Mucosa of rectum (tissue), 2 donors: ENCODE measurements around the gene SLC39A10.

Source experiments
- H3K27ac ChIP-seq, 2 donors: one replicate each; pipeline ENCODE4 v1.7.0; 2013; ENCODE audit warnings: inconsistent platforms in 2 of 2, low read depth in 2 of 2, low read length in 2 of 2
- H3K27me3 ChIP-seq, 2 donors: one replicate each; pipeline ENCODE4 v1.7.0; 2013; ENCODE audit warnings: low read length in 2 of 2; ENCODE audit not compliant: control insufficient read depth in 2 of 2, insufficient read depth in 2 of 2
- H3K36me3 ChIP-seq, 2 donors: one replicate each; pipeline ENCODE4 v1.7.0; 2013; ENCODE audit warnings: low read length in 2 of 2; ENCODE audit not compliant: control insufficient read depth in 2 of 2, insufficient read depth in 2 of 2
- H3K4me1 ChIP-seq, 2 donors: one replicate each; pipeline ENCODE4 v1.7.0; 2013; ENCODE audit warnings: low read length in 2 of 2, mild to moderate bottlenecking in 1 of 2; ENCODE audit not compliant: control insufficient read depth in 2 of 2, insufficient read depth in 2 of 2
- H3K4me3 ChIP-seq, 2 donors: one replicate each; pipeline ENCODE4 v1.7.0; 2013; ENCODE audit warnings: low read length in 2 of 2
- H3K9ac ChIP-seq, 2 donors: one replicate each; pipeline ENCODE4 v1.7.0; 2013; ENCODE audit warnings: low read length in 2 of 2, low read depth in 1 of 2, mild to moderate bottlenecking in 1 of 2
- H3K9me3 ChIP-seq, 2 donors: one replicate each; pipeline ENCODE4 v1.7.0; 2013; ENCODE audit warnings: low read length in 2 of 2; ENCODE audit not compliant: control insufficient read depth in 2 of 2
- donor health status: healthy.
- donor health status: Normal muscosa, but diverticular disease.

The SLC39A10 gene

DNA sequence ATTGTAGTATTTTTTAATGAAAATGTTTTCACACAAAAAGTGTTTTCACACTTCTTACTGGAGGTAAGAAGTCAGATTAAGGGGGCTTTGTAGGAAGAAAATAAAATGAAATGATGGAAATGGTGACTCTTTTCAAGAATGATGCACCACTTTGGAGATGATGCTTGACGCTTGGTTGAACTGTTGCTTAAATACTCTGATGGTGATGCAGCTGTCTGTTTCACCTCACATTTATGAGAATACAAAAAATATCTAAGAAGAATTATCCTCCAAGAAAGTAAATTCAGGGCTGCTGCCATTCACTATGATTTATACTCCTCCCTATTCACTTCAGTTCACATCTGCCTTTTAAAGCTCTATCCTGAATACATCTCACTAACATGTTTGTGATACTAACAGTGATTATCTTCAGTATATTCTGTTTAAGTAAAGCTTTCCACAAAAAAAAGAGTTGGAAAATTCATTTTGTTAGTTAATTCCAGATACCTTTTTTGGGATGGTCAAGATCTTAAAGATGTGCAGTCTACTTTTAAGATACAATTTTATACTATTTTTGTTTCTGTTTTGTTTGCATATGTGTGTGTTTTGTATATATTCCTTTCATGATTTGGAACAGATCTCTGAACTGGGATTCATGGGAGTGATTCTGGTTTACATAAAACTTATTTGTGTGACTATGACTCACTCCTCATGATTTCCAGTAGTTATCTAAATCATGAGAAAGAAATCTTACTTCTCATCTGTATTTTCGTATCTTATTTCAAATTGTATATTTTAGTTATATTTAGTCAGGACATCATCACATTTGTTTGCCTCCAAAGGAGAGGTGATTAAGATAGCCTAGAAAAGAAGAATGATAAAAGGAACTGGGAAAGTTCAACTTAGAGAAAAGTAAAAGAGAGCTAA lies 53.1 kb downstream of the SLC39A10 start:
- H3K9me3 ChIP-seq, result no peaks in the 10 kb centered on the region
- no peaks in the 10 kb centered on the region for H3K4me1 ChIP-seq
- H3K9ac ChIP-seq, result no peak overlapping the region
- no peaks in the 10 kb centered on the region for H3K27me3 ChIP-seq
- H3K36me3 ChIP-seq, result peaks cover 0 to 4% of the 10 kb centered on the region in 2 donors
- H3K4me3 ChIP-seq, result no peak overlapping the region
- H3K27ac ChIP-seq, result no peak overlapping the region

DNA sequence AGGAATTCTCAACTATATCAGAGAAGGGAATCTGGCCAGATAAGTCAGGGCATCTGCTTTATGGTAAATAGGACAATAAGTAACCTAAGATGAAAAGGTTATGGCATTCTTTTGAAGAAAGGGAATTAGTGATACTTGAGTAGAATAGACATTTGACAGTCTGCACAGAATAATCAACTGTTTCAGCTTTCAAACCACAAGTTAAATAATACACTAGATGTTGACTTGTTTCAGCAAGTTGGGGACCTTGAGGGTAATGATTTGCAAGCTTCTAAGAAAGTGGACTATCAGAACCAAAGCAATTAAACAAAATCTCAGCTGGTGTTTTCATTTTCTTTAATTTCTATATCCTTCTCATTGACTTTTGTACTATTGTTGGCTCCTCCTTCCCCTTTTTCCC lies 54.5 kb downstream of the SLC39A10 start:
- H3K4me1 ChIP-seq, result no peaks in the 10 kb centered on the region
- no peak overlapping the region for H3K27ac ChIP-seq
- H3K9me3 ChIP-seq, result no peaks in the 10 kb centered on the region
- no peaks in the 10 kb centered on the region for H3K27me3 ChIP-seq
- no peak overlapping the region for H3K9ac ChIP-seq
- peaks cover 0 to 5% of the 10 kb centered on the region in 2 donors for H3K36me3 ChIP-seq
- H3K4me3 ChIP-seq, result no peak overlapping the region

DNA sequence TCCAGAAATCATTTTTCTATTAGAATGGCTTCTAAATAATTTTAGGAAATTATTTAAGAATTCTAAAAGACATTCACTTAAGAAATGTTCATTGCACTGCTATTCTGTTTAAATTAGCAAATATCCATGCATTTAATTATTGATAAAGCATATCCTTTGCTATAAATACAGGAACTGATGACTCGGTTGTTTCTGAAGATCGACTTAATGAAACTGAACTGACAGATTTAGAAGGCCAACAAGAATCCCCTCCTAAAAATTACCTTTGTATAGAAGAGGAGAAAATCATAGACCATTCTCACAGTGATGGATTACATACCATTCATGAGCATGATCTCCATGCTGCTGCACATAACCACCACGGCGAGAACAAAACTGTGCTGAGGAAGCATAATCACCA lies 59.4 kb downstream of the SLC39A10 start:
- no peaks in the 10 kb centered on the region for H3K4me1 ChIP-seq
- no peak overlapping the region for H3K27ac ChIP-seq
- no peaks in the 10 kb centered on the region for H3K27me3 ChIP-seq
- no peak overlapping the region for H3K9ac ChIP-seq
- peaks cover 6 to 7% of the 10 kb centered on the region in 2 donors for H3K36me3 ChIP-seq
- no peaks in the 10 kb centered on the region for H3K9me3 ChIP-seq
- no peak overlapping the region for H3K4me3 ChIP-seq

DNA sequence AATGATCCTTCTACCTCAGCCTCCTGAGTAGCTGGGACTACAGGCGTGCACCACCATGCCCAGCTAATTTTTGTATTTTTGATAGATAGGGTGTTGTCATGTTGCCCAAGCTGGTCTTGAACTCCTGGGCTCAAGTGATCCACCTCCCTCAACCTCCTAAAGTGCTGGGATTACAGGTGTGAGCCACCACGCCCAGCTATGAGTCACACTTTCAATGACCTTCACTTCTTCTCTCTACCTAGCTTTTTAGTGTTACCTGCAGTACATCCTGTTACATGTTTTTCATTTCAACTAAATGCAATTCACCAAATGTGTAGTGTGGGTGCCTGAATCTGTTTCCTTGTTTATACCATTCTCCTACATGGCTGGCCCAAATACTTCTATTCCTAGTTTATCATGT lies 64.0 kb downstream of the SLC39A10 start:
- peaks cover 5 to 6% of the 10 kb centered on the region in 2 donors for H3K36me3 ChIP-seq
- H3K9ac ChIP-seq, result no peak overlapping the region
- H3K4me1 ChIP-seq, result no peaks in the 10 kb centered on the region
- H3K4me3 ChIP-seq, result no peak overlapping the region
- no peak overlapping the region for H3K27ac ChIP-seq
- H3K9me3 ChIP-seq, result no peaks in the 10 kb centered on the region
- H3K27me3 ChIP-seq, result no peaks in the 10 kb centered on the region

DNA sequence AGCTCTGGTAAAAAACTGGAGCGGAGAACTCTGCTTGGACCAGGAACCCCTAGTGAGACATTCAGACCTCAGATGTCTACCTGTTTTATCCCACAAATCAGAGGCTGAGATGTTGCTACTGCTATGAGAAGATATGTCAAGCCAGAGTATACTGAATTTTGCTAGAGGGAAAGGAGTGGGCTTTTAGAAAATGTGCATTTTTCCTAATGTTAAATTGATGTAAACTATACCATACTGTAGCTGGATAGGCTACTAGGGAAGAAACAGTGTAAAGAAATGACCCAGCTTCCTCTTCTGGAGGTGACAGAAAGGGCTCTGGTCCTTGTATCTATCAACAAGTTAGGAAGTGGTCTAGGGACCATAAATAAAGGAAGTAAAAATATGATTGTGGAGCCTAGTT lies 65.0 kb downstream of the SLC39A10 start:
- no peak overlapping the region for H3K9ac ChIP-seq
- H3K27me3 ChIP-seq, result no peaks in the 10 kb centered on the region
- peaks cover 0 to 4% of the 10 kb centered on the region in 2 donors for H3K36me3 ChIP-seq
- H3K9me3 ChIP-seq, result no peaks in the 10 kb centered on the region
- H3K4me1 ChIP-seq, result no peaks in the 10 kb centered on the region
- H3K27ac ChIP-seq, result no peak overlapping the region
- H3K4me3 ChIP-seq, result no peak overlapping the region

DNA sequence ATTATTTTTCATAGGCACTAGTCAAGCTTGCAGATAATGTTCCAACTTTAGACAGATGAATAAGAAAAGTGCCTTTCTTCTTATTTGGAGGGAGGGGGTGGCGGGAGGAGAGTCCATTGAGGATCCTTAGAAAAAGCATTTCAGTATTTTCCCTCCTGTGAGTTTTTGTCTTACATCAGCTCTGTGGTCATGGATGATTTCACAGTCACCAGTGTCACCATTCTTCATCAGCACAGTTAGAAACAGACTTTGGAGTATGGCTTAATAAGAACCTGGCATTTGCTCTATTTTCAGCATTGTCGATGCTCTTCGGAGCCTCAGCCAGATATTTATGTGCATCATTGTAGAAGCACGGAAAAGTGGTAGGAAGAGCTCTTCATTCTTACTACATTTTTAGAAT lies 70.1 kb downstream of the SLC39A10 start:
- Histone ChIP-seq H3K4me1 (no peaks in the 10 kb centered on the region), H3K36me3 (peaks cover 3% of the 10 kb centered on the region in 2 donors), H3K27me3 (no peaks in the 10 kb centered on the region), H3K9me3 (no peaks in the 10 kb centered on the region), H3K9ac (no peak overlapping the region), H3K4me3 (no peak overlapping the region), H3K27ac (no peak overlapping the region)

DNA sequence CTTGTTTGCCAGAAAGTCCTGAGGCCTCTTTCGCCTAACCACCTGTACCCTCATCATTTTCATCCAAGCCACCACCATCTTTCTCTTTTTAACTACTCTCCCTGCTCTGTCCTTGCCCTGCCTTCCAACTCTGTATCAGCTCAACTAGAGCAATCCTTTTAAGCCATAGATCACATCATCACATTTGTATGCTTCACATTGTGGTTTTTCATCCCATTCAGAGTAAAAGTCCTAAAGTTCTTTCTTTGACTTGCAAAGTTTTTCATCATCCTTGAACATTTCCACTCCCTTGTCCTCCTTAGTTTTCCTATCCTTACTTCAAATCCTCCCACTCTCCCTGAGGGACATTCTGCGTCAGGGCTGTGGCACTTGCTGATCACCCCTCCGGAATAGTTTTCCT lies 73.9 kb downstream of the SLC39A10 start:
- no peaks in the 10 kb centered on the region for H3K9me3 ChIP-seq
- no peak overlapping the region for H3K27ac ChIP-seq
- H3K4me1 ChIP-seq, result no peaks in the 10 kb centered on the region
- no peak overlapping the region for H3K4me3 ChIP-seq
- H3K27me3 ChIP-seq, result no peaks in the 10 kb centered on the region
- H3K9ac ChIP-seq, result no peak overlapping the region
- peaks cover 3% of the 10 kb centered on the region in 2 donors for H3K36me3 ChIP-seq

DNA sequence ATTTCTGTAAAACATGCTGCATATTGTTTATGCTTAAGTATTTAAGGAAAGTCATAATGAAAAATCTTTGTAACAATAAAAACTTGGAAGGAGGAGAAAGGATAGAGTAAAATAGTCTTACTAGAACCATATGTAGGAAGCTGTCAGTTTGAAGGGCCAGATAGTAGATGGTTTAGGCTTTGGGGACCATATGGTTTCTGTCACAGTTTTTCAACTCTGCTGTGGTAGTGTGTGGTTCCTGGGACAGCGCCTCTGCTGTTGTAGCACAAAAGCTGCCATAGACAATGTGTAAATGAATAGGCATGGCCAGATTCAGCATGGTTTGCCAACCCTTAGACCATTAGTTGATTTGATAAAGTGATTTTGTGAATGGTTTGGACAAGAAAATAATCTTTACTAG lies 75.5 kb downstream of the SLC39A10 start:
- H3K4me3 ChIP-seq, result no peak overlapping the region
- H3K9ac ChIP-seq, result no peak overlapping the region
- H3K36me3 ChIP-seq, result peaks cover 3% of the 10 kb centered on the region in 2 donors
- no peaks in the 10 kb centered on the region for H3K27me3 ChIP-seq
- no peak overlapping the region for H3K27ac ChIP-seq
- H3K9me3 ChIP-seq, result no peaks in the 10 kb centered on the region
- no peaks in the 10 kb centered on the region for H3K4me1 ChIP-seq

DNA sequence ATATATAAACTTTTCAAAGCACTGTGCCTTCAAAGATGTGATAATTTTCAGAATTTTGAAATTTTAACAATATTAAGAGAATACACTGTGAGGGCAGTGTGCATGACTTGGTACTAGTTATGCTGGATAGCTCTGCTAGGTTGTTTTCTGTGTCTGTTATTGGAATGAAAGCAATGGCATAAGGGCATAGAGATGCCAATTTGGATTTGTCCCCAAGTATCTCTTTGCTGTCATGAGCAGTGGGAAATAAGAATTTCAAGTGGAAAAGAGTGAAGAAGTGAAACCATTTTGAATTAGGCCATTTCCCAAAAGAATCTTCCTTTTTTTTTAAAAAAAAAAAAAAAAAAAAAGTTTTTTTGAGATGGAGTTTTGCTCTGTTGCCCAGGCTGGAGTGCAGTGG lies 76.8 kb downstream of the SLC39A10 start:
- no peaks in the 10 kb centered on the region for H3K4me1 ChIP-seq
- no peak overlapping the region for H3K9ac ChIP-seq
- H3K36me3 ChIP-seq, result peaks cover 3% of the 10 kb centered on the region in 2 donors

DNA sequence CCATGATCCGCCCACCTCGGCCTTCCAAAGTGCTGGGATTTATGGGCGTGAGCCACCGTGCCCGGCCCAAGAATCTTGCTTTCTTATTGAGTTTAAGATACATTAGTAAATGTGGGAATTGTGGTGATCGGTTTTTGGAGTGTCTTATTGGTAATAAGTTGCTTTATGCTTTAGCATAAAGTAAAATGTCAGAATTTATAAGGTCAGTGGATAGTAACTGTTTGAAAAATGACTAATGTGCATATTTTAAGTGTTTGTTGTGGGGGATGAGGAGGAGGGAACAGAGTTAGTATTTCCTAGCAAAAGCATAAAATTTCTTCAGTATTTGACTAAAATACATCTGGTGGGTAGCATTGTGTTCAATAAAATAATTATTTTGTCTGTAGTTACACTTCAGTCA lies 77.4 kb downstream of the SLC39A10 start:
- H3K36me3 ChIP-seq, result peaks cover 3% of the 10 kb centered on the region in 2 donors
- no peak overlapping the region for H3K9ac ChIP-seq
- no peaks in the 10 kb centered on the region for H3K27me3 ChIP-seq
- no peaks in the 10 kb centered on the region for H3K9me3 ChIP-seq
- no peaks in the 10 kb centered on the region for H3K4me1 ChIP-seq
- no peak overlapping the region for H3K27ac ChIP-seq
- H3K4me3 ChIP-seq, result no peak overlapping the region

More for the DNA sequence above, 76.8 kb downstream of the SLC39A10 start:
- no peaks in the 10 kb centered on the region for H3K27me3 ChIP-seq
- no peak overlapping the region for H3K27ac ChIP-seq
- no peaks in the 10 kb centered on the region for H3K9me3 ChIP-seq
- H3K4me3 ChIP-seq, result no peak overlapping the region
